Left lobe of liver (tissue), 2 donors: Measurements from ENCODE around the gene SPIN1. TPM values are rescaled to one million over a fixed set of nuclear protein-coding genes. Genes with fewer than 3 reads are reported as not detected.

Experiments
- ATAC-seq: fragments of 200-7000 bp; cut with Tn5 transposase; one replicate; pipeline ENCODE4 v1.9.1; 2020; ENCODE audit warnings: mild to moderate bottlenecking, moderate library complexity
- DNase-seq: peaks from one replicate; pipeline ENCODE4 v3.0.0-alpha.2; 2020; ENCODE audit warnings: low spot score
- total RNA-seq: library from RNA; stranded (reverse); gene quantifications from one replicate; pipeline ENCODE4 v1.2.1, GENCODE V29; 2021
- donor health status: DM: no; HTN: no; CAD: no; lungs with moderate emphysema.
- donor health status: DM: no; HTN: yes; CAD: no.

Gene SPIN1
- total RNA-seq, 1 donor from 2014 or later, result 18.3 TPM

GRCh38 chr9:88387552-88388202 is 567 bp upstream of the SPIN1 start:
- ATAC-seq (peak; percentile 59), DNase-seq (peak; percentile 63)

DNA sequence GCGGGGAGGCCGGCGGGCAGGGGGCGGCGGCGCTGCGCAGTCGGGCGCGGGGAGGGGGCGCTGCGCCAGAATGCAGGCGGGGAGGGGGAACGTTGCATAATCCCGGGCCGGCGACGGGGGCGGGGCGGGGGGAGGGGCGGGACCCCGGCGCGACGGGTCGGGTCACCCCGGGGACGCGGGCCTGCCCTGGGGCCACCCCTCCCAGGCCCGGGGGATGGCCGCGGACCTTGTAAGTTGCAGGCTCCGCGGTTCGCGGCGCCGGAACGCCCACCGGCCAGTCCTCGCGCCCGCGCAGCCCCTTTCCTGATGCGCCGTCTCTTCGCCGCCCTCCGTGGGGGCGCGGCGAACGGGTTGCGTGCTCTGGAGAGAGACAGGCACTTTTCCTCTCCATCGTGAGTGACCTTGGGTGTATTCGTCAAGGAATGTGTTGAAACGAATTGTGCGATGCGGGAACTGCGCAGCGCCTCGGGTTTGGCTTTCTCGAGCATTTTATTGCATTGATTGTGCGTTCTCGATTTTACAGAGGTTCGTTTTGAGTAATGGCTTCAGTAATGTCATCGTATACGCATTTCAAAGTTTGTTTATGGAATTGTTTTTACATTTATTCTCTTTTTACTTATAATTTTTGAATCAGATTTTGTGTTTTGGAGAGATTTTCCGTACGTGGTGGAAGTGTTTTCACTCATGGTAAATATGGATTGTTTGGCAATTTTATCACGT is 802 bp downstream of the SPIN1 start:
- ATAC-seq (peak; percentile 40), DNase-seq (peak; percentile 64)

DNA sequence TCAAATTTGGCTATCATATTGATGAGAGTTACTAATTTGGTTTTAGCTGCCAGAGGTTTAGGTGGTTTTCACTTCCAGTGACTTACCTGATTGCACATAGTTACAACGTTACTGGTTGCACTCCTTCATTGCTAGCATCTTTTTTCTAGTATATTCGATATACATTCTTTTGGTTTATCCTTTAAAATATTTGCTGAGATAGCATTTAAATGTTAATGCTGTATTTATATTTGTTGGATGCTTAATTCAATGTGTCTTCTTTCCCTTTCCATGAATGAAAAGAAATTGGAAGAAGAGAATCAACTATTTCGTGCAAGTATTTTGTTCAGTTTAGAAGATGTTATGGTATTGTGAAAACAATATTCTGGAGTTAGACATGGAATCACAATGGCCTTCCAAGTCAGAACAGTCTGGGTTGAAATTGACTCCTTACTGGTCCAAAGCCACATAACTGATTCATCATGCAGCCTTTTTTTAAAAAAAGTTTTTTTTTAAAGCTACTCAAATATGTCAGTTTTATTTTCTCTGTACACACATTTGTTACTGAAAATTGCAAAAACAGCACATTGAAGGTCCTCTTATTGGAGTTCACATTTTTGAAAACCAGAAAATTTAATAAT is 2.2 kb downstream of the SPIN1 start:
- DNase-seq (no peak), ATAC-seq (no peak)

DNA sequence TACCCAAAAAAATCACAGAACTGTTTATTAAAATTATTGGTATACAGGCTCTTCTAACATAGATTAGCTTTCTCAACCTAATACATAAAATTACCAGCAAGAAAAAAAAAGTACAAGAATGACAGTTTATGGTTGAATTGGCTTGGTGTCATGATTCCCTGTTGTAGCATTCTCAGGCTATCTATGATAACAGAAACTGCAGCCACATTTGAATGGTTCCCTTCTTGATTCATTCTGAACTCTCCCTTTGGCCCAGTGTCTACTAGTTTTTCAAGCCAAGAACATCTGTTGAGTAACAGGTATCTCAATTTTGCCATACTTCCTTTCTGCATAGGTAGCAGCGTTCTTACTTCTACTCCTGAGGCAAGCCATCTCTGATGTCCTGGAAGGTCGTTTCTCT is 3.0 kb downstream of the SPIN1 start:
- ATAC-seq, result no peak
- DNase-seq, result no peak

DNA sequence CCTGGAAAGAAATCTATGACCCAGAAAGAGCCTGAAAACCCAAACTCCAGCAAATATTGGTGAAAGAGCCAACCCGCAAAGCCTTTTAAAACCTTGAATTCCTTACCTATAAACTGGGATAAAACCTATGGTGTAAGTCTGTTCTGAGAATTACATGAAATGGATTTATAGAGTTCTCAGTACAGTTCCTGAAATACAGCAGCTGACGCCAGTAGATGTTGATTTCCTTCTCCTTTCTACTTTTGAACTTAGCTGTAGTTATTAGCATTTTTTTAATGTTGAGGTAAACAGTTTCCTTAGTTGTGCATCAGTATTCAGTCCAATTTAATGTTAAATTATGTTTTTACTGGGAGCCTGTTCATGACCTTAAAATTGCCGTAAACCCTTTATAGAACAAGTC is 3.7 kb downstream of the SPIN1 start:
- no peak for ATAC-seq
- no peak for DNase-seq

DNA sequence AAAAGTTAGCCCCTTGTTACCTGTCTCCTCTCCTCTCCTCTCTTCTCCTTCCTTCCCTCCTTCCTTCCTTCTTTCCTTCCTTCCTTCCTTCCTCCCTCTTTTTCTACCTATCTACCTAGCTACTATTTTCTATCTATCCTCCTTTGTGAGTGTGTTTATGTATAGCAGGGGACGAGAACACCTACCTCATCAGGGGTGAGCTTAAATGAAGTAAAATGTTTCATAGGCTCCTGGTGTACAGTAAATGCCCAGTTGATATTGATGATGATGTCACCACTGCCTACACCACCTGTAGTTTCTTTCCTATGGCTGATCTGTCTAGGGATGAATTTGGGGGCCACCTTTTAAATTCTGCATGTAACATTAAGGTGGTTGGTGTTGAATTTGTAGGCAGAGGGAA is 4.3 kb downstream of the SPIN1 start:
- no peak for ATAC-seq

GRCh38 chr9:88396836-88397577 is 8.8 kb downstream of the SPIN1 start:
- ATAC-seq, result no peak
- no peak for DNase-seq

More for the DNA sequence above, 4.3 kb downstream of the SPIN1 start:
- DNase-seq, result no peak

- DNase-seq, result no peak
- no peak for ATAC-seq
These were observed 9.8 kb downstream of the SPIN1 start for GRCh38 chr9:88398016-88398415.

GRCh38 chr9:88399966-88400365 is 11.7 kb downstream of the SPIN1 start:
- DNase-seq (no peak), ATAC-seq (no peak)

DNA sequence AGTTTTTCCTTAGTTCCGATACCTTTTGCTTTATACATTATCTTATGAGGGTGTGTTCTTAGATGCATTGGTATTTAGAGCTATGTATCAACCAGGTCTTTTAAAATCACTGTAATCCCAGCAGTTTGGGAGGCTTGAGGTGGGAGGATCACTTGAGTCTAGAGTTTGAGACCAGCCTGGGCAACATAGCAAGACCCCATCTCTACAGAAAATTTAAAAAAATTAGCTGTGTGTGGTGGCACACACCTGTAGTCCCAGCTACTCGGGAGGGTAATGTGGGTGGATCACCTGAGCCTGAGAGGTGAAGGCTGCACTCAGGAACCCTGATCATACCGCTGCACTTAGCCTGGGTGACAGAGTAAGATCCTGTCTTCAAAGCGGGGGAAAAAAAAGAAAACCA is 15.1 kb downstream of the SPIN1 start:
- ATAC-seq, result no peak

GRCh38 chr9:88406051-88406450 is 17.8 kb downstream of the SPIN1 start:
- DNase-seq (no peak), ATAC-seq (no peak)

More for the DNA sequence above, 15.1 kb downstream of the SPIN1 start:
- no peak for DNase-seq

- no peak for ATAC-seq
- DNase-seq, result no peak
These were observed 23.2 kb downstream of the SPIN1 start for GRCh38 chr9:88411471-88411870.

DNA sequence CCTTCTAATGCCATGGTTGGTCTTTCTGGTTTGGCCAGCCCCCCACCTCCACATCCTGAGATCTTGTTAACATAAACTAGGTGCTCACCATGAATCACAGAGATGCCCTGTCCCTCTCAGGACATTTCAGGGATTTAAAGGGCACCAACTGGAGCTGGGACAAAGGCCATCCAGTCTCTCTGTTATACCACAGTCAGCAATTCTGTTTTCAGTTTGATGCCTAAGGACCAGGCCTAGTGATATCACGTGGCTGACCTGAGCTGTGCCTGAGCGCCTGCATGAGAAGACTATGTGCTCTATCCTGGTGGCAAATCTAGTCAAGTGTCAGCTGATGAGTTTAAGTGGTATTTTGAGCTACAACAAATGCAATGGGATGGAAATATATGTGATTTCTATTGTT is 26.1 kb downstream of the SPIN1 start:
- ATAC-seq (no peak), DNase-seq (no peak)

DNA sequence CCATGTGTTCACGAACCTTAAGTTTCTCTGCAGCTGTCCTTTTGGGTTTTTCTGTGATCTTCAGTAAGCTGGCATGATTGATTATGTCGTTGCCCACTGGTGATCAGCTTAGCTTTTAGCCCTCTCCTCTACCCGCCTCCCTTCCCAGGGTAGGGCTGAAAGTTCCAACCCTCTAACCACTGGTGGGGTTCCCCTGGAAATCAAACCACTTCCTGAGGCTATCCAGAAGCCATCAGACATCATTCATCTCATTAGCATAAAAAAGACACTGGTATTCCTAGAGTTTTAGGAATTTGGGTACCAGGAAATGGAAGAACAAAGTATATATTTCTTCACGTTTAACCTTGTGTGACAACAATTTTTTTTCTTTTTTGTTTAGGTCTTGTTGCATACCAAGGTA is 29.8 kb downstream of the SPIN1 start:
- no peak for ATAC-seq
- DNase-seq, result no peak

GRCh38 chr9:88418715-88419540 is 30.7 kb downstream of the SPIN1 start:
- DNase-seq (no peak), ATAC-seq (no peak)

GRCh38 chr9:88420227-88420626 is 32.0 kb downstream of the SPIN1 start:
- ATAC-seq, result peak; percentile 90
- DNase-seq, result peak; percentile 53

DNA sequence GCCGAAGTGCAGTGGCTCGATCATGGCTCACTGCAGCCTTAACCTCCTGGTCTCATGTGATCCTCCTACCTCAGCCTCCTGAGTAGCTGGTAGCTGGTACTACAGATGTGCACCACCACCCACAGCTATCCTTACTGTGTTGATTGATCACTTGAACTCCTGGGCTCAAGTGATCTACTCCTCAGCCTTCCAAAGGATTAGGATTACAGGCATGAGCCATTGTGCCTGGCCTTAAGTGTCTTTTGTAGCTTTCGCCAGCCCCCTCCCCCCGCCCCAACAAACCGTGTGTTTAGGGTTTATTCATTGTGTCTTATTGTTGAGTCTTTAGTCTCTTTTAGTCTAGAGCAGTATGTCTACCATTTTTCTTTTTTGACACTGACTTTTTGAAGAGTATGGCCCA is 33.1 kb downstream of the SPIN1 start:
- no peak for DNase-seq
- no peak for ATAC-seq

- DNase-seq (no peak), ATAC-seq (peak; percentile 19)
These were observed 37.3 kb downstream of the SPIN1 start for GRCh38 chr9:88425538-88425950.

- DNase-seq (no peak), ATAC-seq (no peak)
These were observed 38.4 kb downstream of the SPIN1 start for GRCh38 chr9:88426651-88427050.

DNA sequence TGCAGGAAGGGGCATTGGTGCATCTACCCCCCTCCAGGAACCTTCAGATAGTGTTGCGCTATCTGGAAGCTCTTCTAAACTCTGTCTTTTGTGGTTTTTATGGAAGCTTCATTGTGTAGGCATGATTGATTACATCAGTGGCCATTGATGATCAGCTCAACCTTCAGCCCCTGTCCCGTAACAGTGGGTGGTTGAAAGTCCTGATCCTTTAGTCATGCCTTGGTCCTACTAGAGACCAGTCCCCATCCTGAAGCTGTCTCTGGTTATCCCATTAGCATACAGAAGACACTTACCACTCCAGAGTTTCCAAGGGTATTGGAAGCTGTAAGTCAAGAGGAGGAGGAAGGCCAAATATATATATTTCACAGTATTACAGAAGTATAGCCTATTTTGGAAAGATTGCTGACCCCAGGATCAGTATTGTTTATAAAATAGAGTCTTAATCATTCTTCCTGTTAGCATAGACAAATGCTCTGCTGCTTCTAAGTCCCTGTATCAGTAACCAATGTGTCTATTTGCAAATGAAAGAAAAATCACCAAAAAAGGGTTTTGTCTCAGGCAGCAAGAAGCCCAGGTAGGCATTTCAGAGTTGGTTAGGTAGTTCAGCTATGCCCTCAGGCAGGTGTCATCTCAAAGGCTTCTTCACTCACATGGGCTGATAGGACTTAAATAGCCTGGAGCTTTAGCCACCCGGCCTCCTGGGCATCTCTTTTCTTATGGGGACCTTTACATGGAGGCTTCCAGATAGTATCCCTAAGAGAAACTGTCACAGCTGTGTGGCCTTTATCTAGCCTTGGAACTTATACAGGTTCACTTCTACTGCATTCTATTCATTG is 41.6 kb downstream of the SPIN1 start:
- ATAC-seq (no peak), DNase-seq (no peak)
